ENCODE data around the gene SLC25A23. TPM values are rescaled to one million over a fixed set of nuclear protein-coding genes. Genes with fewer than 3 reads are reported as not detected.

Gene SLC25A23
- total and polyA plus RNA-seq, 10 donors = 7.5 to 39.6 (median 18.5) TPM

DNA sequence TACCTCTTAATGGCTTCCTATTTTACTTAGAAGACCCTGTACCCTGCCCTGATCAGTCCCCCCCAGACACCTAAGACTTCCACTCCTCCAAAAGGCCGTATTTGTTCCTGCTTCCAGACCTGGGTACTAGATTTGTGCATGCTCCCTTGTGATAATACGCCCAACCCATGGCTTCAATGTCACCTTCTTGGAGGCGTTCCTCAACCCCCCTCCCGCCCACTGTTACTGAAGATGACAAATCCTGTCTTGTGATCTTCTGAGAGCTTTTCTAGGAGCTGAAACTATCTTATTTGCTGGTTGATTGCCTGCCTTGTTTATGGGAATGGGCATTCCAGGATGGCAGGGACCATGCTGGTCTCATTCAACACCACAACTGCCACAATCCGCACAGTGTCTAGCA, 9.4 kb downstream of the SLC25A23 start:
- Histone ChIP-seq H3K4me1 (no peaks in the 10 kb centered on the region), H3K27ac (no peak overlapping the region), H3K9me3 (peaks cover 5 to 32% (median 19%) of the 10 kb centered on the region in 8 donors), H3K4me3 (no peak overlapping the region), H3K36me3 (peaks cover 3 to 51% (median 16%) of the 10 kb centered on the region in 6 donors), H3K27me3 (replicated peaks in 1 of 7) (no peaks in the 10 kb centered on the region)
- intact Hi-C loops (cut with DNase I; ENCODE audit: low total_unique reads) = no loop called here
- whole genome bisulfite sequencing, 5 donors = 93 to 95% (median 94%) methylated on average over 5 of the region's 5 CpGs
- TF ChIP-seq, protein P1, sequence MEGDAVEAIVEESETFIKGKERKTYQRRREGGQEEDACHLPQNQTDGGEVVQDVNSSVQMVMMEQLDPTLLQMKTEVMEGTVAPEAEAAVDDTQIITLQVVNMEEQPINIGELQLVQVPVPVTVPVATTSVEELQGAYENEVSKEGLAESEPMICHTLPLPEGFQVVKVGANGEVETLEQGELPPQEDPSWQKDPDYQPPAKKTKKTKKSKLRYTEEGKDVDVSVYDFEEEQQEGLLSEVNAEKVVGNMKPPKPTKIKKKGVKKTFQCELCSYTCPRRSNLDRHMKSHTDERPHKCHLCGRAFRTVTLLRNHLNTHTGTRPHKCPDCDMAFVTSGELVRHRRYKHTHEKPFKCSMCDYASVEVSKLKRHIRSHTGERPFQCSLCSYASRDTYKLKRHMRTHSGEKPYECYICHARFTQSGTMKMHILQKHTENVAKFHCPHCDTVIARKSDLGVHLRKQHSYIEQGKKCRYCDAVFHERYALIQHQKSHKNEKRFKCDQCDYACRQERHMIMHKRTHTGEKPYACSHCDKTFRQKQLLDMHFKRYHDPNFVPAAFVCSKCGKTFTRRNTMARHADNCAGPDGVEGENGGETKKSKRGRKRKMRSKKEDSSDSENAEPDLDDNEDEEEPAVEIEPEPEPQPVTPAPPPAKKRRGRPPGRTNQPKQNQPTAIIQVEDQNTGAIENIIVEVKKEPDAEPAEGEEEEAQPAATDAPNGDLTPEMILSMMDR (IDR thresholded peaks at IDR 0.05 in 8 of 11, conservative IDR thresholded peaks at IDR 0.05 in 3 of 11) = no peak
- TF ChIP-seq POLR2A (IDR thresholded peaks at IDR 0.05) (no peak), POLR2AphosphoS5 (IDR thresholded peaks at IDR 0.05) (no peak)
- no peak for DNase-seq

- DNase-seq = no peak
- WGBS, 5 donors = 88 to 93% (median 91%) methylated on average over 3 of the region's 3 CpGs
- peaks cover 0 to 31% (median 0%) of the 10 kb centered on the region in 6 donors for H3K36me3 ChIP-seq
These were observed 11.5 kb downstream of the SLC25A23 start for GRCh38 chr19:6448045-6448444.

DNA sequence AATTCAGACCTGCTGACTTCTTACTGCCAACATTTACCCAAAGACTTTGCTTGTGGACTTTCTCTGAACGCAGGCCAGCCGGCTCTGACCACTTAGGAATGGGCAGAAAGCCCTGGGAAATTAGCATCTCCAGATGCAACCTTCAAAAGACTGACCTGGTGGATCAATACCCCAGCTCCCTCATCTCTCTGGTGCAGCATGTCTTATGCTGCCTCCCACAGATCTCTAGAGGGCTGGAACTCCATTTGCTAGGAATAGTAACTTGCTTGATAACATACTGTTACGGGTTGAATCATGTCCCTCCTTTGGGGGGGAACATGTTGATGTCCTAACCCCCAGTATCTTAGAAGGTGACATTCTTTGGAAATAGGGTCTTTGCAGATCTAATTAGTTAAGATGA, 13.1 kb downstream of the SLC25A23 start:
- TF ChIP-seq POLR2AphosphoS5 (IDR thresholded peaks at IDR 0.05) (no peak), POLR2A (IDR thresholded peaks at IDR 0.05) (no peak)
- TF ChIP-seq, protein P1 (IDR thresholded peaks at IDR 0.05 in 8 of 11, conservative IDR thresholded peaks at IDR 0.05 in 3 of 11) = no peak
- no peaks in the 10 kb centered on the region for H3K4me1 ChIP-seq
- no peak overlapping the region for H3K27ac ChIP-seq
- H3K36me3 ChIP-seq = peaks cover 0 to 23% (median 0%) of the 10 kb centered on the region in 6 donors
- peaks cover 0 to 12% (median 0%) of the 10 kb centered on the region in 8 donors for H3K9me3 ChIP-seq
- intact Hi-C loops (cut with DNase I; ENCODE audit: low total_unique reads) = no loop called here
- no peaks in the 10 kb centered on the region for H3K27me3 ChIP-seq (replicated peaks in 1 of 7)
- no peak for DNase-seq
- 93 to 100% (median 97%) methylated on average over 3 of the region's 3 CpGs for WGBS, 5 donors
- H3K4me3 ChIP-seq = no peak overlapping the region

More at GRCh38 chr19:6448045-6448444, 11.5 kb downstream of the SLC25A23 start:
- no peak overlapping the region for H3K4me3 ChIP-seq
- TF ChIP-seq, protein P1 (IDR thresholded peaks at IDR 0.05 in 8 of 11, conservative IDR thresholded peaks at IDR 0.05 in 3 of 11) = no peak
- TF ChIP-seq POLR2AphosphoS5 (IDR thresholded peaks at IDR 0.05) (no peak), POLR2A (IDR thresholded peaks at IDR 0.05) (no peak)
- intact Hi-C loops (cut with DNase I; ENCODE audit: low total_unique reads) = no loop called here
- H3K27ac ChIP-seq = no peak overlapping the region
- no peaks in the 10 kb centered on the region for H3K27me3 ChIP-seq (replicated peaks in 1 of 7)
- H3K9me3 ChIP-seq = peaks cover 0 to 12% (median 0%) of the 10 kb centered on the region in 8 donors
- no peaks in the 10 kb centered on the region for H3K4me1 ChIP-seq

GRCh38 chr19:6443986-6444385, 15.6 kb downstream of the SLC25A23 start:
- H3K27me3 ChIP-seq (replicated peaks in 1 of 7) = no peaks in the 10 kb centered on the region
- no peak overlapping the region for H3K4me3 ChIP-seq
- DNase-seq = no peak
- H3K36me3 ChIP-seq = peaks cover 0 to 17% (median 0%) of the 10 kb centered on the region in 6 donors
- TF ChIP-seq POLR2AphosphoS5 (IDR thresholded peaks at IDR 0.05) = no peak
- no peak overlapping the region for H3K27ac ChIP-seq
- intact Hi-C loops (cut with DNase I; ENCODE audit: low total_unique reads) = no loop called here
- peaks cover 0 to 12% (median 0%) of the 10 kb centered on the region in 8 donors for H3K9me3 ChIP-seq
- WGBS, 5 donors = 90 to 97% (median 94%) methylated on average over 11 to 13 of the region's 13 CpGs
- H3K4me1 ChIP-seq = no peaks in the 10 kb centered on the region

All from spleen (tissue), 11 donors.